ENCODE data around the gene PSORS1C2. TPM values are rescaled to one million over a fixed set of nuclear protein-coding genes. Genes with fewer than 3 reads are reported as not detected.

PSORS1C2 gene
- polyA plus RNA-seq, 1 of the 3 experiments (the other 2 are of a cell fraction): not detected

DNA sequence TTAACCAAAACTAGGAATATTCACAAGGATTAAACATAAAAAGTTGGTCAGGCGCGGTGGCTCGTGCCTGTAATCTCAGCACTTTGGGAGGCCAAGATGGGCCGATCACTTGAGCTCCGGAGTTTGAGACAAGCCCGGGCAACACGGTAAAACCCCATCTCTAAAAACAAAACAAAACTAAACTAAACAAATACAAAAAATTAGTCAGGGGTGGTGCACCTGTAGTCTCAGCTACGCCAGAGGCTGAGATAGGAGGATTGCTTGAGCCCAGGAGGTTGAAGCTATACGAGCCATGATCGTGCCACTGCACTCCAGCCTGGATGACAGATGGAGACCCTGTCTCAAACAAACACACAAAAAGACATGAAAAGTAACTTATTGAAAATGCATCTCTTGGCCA, 3.2 kb downstream of the PSORS1C2 start:
- no peaks in the 10 kb centered on the region for H3K79me2 ChIP-seq (ENCODE audit: insufficient read depth)

DNA sequence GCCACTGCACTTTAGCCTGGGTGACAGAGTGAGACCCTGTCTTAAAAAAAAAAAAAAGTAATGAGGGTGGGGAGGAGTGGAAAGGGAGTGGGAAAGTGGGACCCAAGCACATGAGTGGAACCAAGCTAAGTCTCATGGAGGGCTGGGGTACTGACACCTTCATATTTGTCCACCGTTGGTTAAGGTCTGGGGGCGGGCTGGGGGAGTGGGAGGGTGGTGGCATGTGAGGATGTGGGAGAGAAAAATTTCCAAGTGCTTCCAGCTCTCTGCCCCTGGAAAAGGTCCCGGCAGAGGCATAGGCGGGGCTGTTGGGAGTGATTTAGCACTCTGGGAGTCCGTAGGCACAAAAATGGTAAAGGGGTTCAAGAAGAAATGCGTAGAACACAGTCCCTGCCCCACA, 6.1 kb downstream of the PSORS1C2 start:
- no peaks in the 10 kb centered on the region for H3F3A ChIP-seq (replicated peaks; ENCODE audit: insufficient read depth)
- H3K36me3 ChIP-seq (replicated peaks in 1 of 2; ENCODE audit: control insufficient read depth in 1 of 2, insufficient read depth in 2 of 2, low read length in 1 of 2): no peaks in the 10 kb centered on the region
- H3K9me3 ChIP-seq: no peaks in the 10 kb centered on the region
- no peaks in the 10 kb centered on the region for H3K79me2 ChIP-seq (ENCODE audit: insufficient read depth)
- no peak overlapping the region for H3K4me3 ChIP-seq (ENCODE audit: low read depth in 2 of 2, low read length in 1 of 2)
- CTCF ChIA-PET: interaction anchor here (1.0 to 8.5 kb wide), 6 partner anchors 8 to 915 kb away, joined by 3 to 89 read pairs (median 10); no protein-coding TSS in a partner anchor
- H3K27me3 ChIP-seq (ENCODE audit: insufficient read depth): no peaks in the 10 kb centered on the region
- no peak overlapping the region for H3K27ac ChIP-seq (ENCODE audit: low read depth in 2 of 2, low read length in 1 of 2)
- H2AFZ ChIP-seq (ENCODE audit: low read depth): no peak overlapping the region
- no peaks in the 10 kb centered on the region for H3K9me2 ChIP-seq
- WGBS (ENCODE audit: low lambda C conversion rate): 54% methylated on average over 6 of the region's 6 CpGs
- TF ChIP-seq RFX5 (IDR thresholded peaks at IDR 0.05; ENCODE audit: low read length): no peak
- no peak for TF ChIP-seq POLR2AphosphoS5 (IDR thresholded peaks at IDR 0.05; ENCODE audit: low read depth, low read length)
- TF ChIP-seq, protein P1, sequence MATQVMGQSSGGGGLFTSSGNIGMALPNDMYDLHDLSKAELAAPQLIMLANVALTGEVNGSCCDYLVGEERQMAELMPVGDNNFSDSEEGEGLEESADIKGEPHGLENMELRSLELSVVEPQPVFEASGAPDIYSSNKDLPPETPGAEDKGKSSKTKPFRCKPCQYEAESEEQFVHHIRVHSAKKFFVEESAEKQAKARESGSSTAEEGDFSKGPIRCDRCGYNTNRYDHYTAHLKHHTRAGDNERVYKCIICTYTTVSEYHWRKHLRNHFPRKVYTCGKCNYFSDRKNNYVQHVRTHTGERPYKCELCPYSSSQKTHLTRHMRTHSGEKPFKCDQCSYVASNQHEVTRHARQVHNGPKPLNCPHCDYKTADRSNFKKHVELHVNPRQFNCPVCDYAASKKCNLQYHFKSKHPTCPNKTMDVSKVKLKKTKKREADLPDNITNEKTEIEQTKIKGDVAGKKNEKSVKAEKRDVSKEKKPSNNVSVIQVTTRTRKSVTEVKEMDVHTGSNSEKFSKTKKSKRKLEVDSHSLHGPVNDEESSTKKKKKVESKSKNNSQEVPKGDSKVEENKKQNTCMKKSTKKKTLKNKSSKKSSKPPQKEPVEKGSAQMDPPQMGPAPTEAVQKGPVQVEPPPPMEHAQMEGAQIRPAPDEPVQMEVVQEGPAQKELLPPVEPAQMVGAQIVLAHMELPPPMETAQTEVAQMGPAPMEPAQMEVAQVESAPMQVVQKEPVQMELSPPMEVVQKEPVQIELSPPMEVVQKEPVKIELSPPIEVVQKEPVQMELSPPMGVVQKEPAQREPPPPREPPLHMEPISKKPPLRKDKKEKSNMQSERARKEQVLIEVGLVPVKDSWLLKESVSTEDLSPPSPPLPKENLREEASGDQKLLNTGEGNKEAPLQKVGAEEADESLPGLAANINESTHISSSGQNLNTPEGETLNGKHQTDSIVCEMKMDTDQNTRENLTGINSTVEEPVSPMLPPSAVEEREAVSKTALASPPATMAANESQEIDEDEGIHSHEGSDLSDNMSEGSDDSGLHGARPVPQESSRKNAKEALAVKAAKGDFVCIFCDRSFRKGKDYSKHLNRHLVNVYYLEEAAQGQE (IDR thresholded peaks at IDR 0.05; ENCODE audit: low read depth, low read length): no peak
- TF ChIP-seq, protein P2, sequence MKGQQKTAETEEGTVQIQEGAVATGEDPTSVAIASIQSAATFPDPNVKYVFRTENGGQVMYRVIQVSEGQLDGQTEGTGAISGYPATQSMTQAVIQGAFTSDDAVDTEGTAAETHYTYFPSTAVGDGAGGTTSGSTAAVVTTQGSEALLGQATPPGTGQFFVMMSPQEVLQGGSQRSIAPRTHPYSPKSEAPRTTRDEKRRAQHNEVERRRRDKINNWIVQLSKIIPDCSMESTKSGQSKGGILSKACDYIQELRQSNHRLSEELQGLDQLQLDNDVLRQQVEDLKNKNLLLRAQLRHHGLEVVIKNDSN (IDR thresholded peaks at IDR 0.05; ENCODE audit: borderline replicate concordance, low read depth): no peak
- no peak overlapping the region for H3K4me2 ChIP-seq
- no peak for DNase-seq
- POLR2A ChIA-PET: no interaction called here
- H3K4me1 ChIP-seq (ENCODE audit: control insufficient read depth in 1 of 2, insufficient read depth in 2 of 2, low read depth in 1 of 2, low read length in 1 of 2): no peaks in the 10 kb centered on the region; a peak in 1 of 4 replicates
- no peaks in the 10 kb centered on the region for H4K20me1 ChIP-seq (ENCODE audit: insufficient read depth)
- no peak overlapping the region for H3K9ac ChIP-seq

More for the DNA sequence above, 3.2 kb downstream of the PSORS1C2 start:
- no peaks in the 10 kb centered on the region for H3K27me3 ChIP-seq (ENCODE audit: insufficient read depth)
- no peak for DNase-seq
- no peaks in the 10 kb centered on the region for H3K36me3 ChIP-seq (replicated peaks in 1 of 2; ENCODE audit: control insufficient read depth in 1 of 2, insufficient read depth in 2 of 2, low read length in 1 of 2)
- no peak overlapping the region for H3K9ac ChIP-seq
- POLR2A ChIA-PET: no interaction called here
- H3K4me1 ChIP-seq (ENCODE audit: control insufficient read depth in 1 of 2, insufficient read depth in 2 of 2, low read depth in 1 of 2, low read length in 1 of 2): no peaks in the 10 kb centered on the region; a peak in 1 of 4 replicates
- no peaks in the 10 kb centered on the region for H3K9me3 ChIP-seq
- no peak overlapping the region for H3K4me2 ChIP-seq
- 84% methylated on average over 10 of the region's 10 CpGs for WGBS (ENCODE audit: low lambda C conversion rate)
- H3K9me2 ChIP-seq: no peaks in the 10 kb centered on the region
- CTCF ChIA-PET: interaction anchor here (1.3 to 8.5 kb wide), 3 partner anchors 57 to 261 kb away, joined by 3 to 89 read pairs (median 4); no protein-coding TSS in a partner anchor
- H3K27ac ChIP-seq (ENCODE audit: low read depth in 2 of 2, low read length in 1 of 2): no peak overlapping the region
- no peaks in the 10 kb centered on the region for H3F3A ChIP-seq (replicated peaks; ENCODE audit: insufficient read depth)
- no peaks in the 10 kb centered on the region for H4K20me1 ChIP-seq (ENCODE audit: insufficient read depth)
- no peak overlapping the region for H2AFZ ChIP-seq (ENCODE audit: low read depth)
- H3K4me3 ChIP-seq (ENCODE audit: low read depth in 2 of 2, low read length in 1 of 2): no peak overlapping the region
- no peak for TF ChIP-seq EZH2phosphoT487 (IDR thresholded peaks at IDR 0.05; ENCODE audit: borderline replicate concordance, low read depth)
- TF ChIP-seq, protein P3, sequence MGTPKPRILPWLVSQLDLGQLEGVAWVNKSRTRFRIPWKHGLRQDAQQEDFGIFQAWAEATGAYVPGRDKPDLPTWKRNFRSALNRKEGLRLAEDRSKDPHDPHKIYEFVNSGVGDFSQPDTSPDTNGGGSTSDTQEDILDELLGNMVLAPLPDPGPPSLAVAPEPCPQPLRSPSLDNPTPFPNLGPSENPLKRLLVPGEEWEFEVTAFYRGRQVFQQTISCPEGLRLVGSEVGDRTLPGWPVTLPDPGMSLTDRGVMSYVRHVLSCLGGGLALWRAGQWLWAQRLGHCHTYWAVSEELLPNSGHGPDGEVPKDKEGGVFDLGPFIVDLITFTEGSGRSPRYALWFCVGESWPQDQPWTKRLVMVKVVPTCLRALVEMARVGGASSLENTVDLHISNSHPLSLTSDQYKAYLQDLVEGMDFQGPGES (IDR thresholded peaks at IDR 0.05; ENCODE audit: low read depth, low read length): no peak
